Left ventricle myocardium superior (tissue), 1 donor: ENCODE results near the gene CCDC167. TPM values are rescaled to one million over a fixed set of nuclear protein-coding genes. Genes with fewer than 3 reads are reported as not detected.

Experiments used
- ATAC-seq: fragments of 200-7000 bp; cut with Tn5 transposase; one replicate; pipeline ENCODE4 v1.9.1; 2020; ENCODE audit warnings: mild to moderate bottlenecking, moderate library complexity
- DNase-seq: peaks from one replicate; pipeline ENCODE4 v3.0.0-alpha.2; 2020
- intact Hi-C: fragments of 100-400 bp; cut with micrococcal nuclease; formaldehyde crosslinking; loops from one replicate; pipeline ENCODE4 v1.11.0; 2022
- total RNA-seq: library from RNA; stranded (reverse); fragmentation: NEBNext Ultra II Directional; extraction: Animal tissue kit (Norgen Biotek cat#: 25700); gene quantifications from one replicate; pipeline ENCODE4 v1.2.1, GENCODE V29; 2021
- donor health status: DM: no; HTN: yes; CAD: no; lungs with severe emphysema.

The CCDC167 gene
- total RNA-seq, 1 donor from 2014 or later = 26.6 TPM

GRCh38 chr6:37531437-37532036 is 31.8 kb upstream of the CCDC167 start:
- no peak for DNase-seq
- no peak for ATAC-seq
- intact Hi-C loops = no loop called here

- intact Hi-C loops = no loop called here
- no peak for DNase-seq
- no peak for ATAC-seq
Observed at GRCh38 chr6:37531026-37531425, 31.3 kb upstream of the CCDC167 start.

- DNase-seq = no peak
- intact Hi-C loops = no loop called here
Observed at GRCh38 chr6:37530297-37530696, 30.6 kb upstream of the CCDC167 start.

GRCh38 chr6:37528541-37528940 is 28.8 kb upstream of the CCDC167 start:
- intact Hi-C loops = no loop called here
- DNase-seq = no peak
- no peak for ATAC-seq

More at GRCh38 chr6:37530297-37530696, 30.6 kb upstream of the CCDC167 start:
- no peak for ATAC-seq

GRCh38 chr6:37525460-37526357 is 26.0 kb upstream of the CCDC167 start:
- no peak for DNase-seq
- no peak for ATAC-seq
- intact Hi-C loops = no loop called here

GRCh38 chr6:37524970-37525318 is 25.3 kb upstream of the CCDC167 start:
- DNase-seq = no peak
- intact Hi-C loops = no loop called here
- ATAC-seq = no peak

GRCh38 chr6:37524025-37524969 is 24.6 kb upstream of the CCDC167 start:
- intact Hi-C loops = no loop called here
- DNase-seq = no peak
- ATAC-seq = no peak

GRCh38 chr6:37523412-37523811 is 23.7 kb upstream of the CCDC167 start:
- intact Hi-C loops = no loop called here
- no peak for DNase-seq
- no peak for ATAC-seq

- DNase-seq (no peak), ATAC-seq (no peak)
- intact Hi-C loops = no loop called here
Observed at GRCh38 chr6:37522836-37523235, 23.1 kb upstream of the CCDC167 start.

GRCh38 chr6:37521674-37522073 is 22.0 kb upstream of the CCDC167 start:
- intact Hi-C loops = no loop called here
- DNase-seq (no peak), ATAC-seq (no peak)

- ATAC-seq (no peak), DNase-seq (no peak)
- intact Hi-C loops = no loop called here
Observed at GRCh38 chr6:37520926-37521325, 21.2 kb upstream of the CCDC167 start.

- DNase-seq (no peak), ATAC-seq (no peak)
- intact Hi-C loops = no loop called here
Observed at GRCh38 chr6:37519461-37519860, 19.8 kb upstream of the CCDC167 start.

GRCh38 chr6:37518116-37518515 is 18.4 kb upstream of the CCDC167 start:
- ATAC-seq (no peak), DNase-seq (no peak)
- intact Hi-C loops = no loop called here

GRCh38 chr6:37517411-37517812 is 17.7 kb upstream of the CCDC167 start:
- DNase-seq (no peak), ATAC-seq (no peak)
- intact Hi-C loops = no loop called here

GRCh38 chr6:37516920-37517405 is 17.3 kb upstream of the CCDC167 start:
- no peak for ATAC-seq
- intact Hi-C loops = no loop called here
- no peak for DNase-seq

- DNase-seq = peak; percentile 75
- peak; percentile 81 for ATAC-seq
- intact Hi-C loops = no loop called here
Observed at GRCh38 chr6:37516076-37516919, 16.6 kb upstream of the CCDC167 start.

- intact Hi-C loops = no loop called here
- DNase-seq (no peak), ATAC-seq (no peak)
Observed at GRCh38 chr6:37515712-37516075, 16.0 kb upstream of the CCDC167 start.

- no peak for DNase-seq
- intact Hi-C loops = no loop called here
- ATAC-seq = no peak
Observed at GRCh38 chr6:37514837-37515236, 15.1 kb upstream of the CCDC167 start.

GRCh38 chr6:37514321-37514771 is 14.7 kb upstream of the CCDC167 start:
- DNase-seq (no peak), ATAC-seq (no peak)
- intact Hi-C loops = no loop called here
